GM19351 (cell line): ENCODE data around the gene MYH9.
"Not testable (repeated sequence)": the region's sequence is repeated elsewhere in the genome, so short reads cannot be mapped to it uniquely, and the experiment has no call there.

Experiments
- ATAC-seq: cut with Tn5 transposase; IDR thresholded peaks from one replicate; pipeline ENCODE4 v1.9.1; 2021; ENCODE audit warnings: mild to moderate bottlenecking, moderate library complexity; ENCODE audit not compliant: unreplicated experiment

The MYH9 gene

GRCh38 chr22:36253523-36254490 lies 134.0 kb downstream of the MYH9 start:
- no peak for ATAC-seq

- ATAC-seq, result no peak
These were observed 134.8 kb downstream of the MYH9 start, which contains the start of gene APOL1 for GRCh38 chr22:36252754-36253522. TSS of gene APOL1 (plus strand) at chr22:36253133. CDS start at chr22:36254956, 1,823 bp downstream.

GRCh38 chr22:36251979-36252608 lies 135.7 kb downstream of the MYH9 start:
- not testable (repeated sequence) for ATAC-seq

- ATAC-seq, result not testable (repeated sequence)
These were observed 137.3 kb downstream of the MYH9 start for GRCh38 chr22:36250292-36250960.

GRCh38 chr22:36249160-36249559 lies 138.6 kb downstream of the MYH9 start:
- ATAC-seq, result no peak

GRCh38 chr22:36247955-36248354 lies 139.8 kb downstream of the MYH9 start:
- ATAC-seq, result no peak

GRCh38 chr22:36246718-36247117 lies 141.0 kb downstream of the MYH9 start:
- ATAC-seq, result no peak

GRCh38 chr22:36245805-36246356 lies 141.9 kb downstream of the MYH9 start:
- ATAC-seq, result no peak

- ATAC-seq, result no peak
These were observed 143.0 kb downstream of the MYH9 start for GRCh38 chr22:36244522-36245391.

GRCh38 chr22:36243986-36244385 lies 143.8 kb downstream of the MYH9 start:
- ATAC-seq, result no peak

GRCh38 chr22:36239401-36240171 lies 148.2 kb downstream of the MYH9 start, which contains the start of gene APOL2:
TSS of gene APOL2 (minus strand) at chr22:36239527. CDS start at chr22:36233162, 6,365 bp downstream.
- peak; percentile 86 for ATAC-seq

- ATAC-seq, result no peak
These were observed 148.7 kb downstream of the MYH9 start for GRCh38 chr22:36239150-36239400.

- ATAC-seq, result no peak
These were observed 149.2 kb downstream of the MYH9 start for GRCh38 chr22:36238373-36239149.

GRCh38 chr22:36237462-36238372 lies 150.1 kb downstream of the MYH9 start:
- no peak for ATAC-seq

GRCh38 chr22:36236388-36237319 lies 151.1 kb downstream of the MYH9 start:
- no peak for ATAC-seq

GRCh38 chr22:36235585-36235984 lies 152.2 kb downstream of the MYH9 start:
- ATAC-seq, result no peak
